ENCODE results near the gene SLX4IP.

DNA sequence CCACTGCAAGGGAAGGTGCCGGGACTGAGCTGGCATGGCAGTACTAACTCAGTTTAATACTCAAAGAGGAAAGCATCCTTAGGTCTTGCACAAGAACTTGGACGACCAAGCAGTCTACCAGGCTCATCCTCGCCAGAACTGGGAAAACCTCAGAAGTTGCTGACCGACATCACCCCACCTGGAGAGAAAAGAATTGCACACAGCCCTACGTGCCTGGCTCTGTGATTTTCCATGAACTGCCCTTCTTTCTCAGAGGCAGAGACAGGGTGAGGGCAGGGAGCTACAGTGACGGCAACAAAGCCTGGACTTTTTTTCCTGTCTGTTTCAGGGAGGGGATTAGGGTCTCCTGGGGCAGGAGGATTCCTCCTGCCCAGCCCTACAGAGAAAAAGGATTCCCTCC lies 230.7 kb downstream of the SLX4IP start:
- TF ChIP-seq, protein P1, sequence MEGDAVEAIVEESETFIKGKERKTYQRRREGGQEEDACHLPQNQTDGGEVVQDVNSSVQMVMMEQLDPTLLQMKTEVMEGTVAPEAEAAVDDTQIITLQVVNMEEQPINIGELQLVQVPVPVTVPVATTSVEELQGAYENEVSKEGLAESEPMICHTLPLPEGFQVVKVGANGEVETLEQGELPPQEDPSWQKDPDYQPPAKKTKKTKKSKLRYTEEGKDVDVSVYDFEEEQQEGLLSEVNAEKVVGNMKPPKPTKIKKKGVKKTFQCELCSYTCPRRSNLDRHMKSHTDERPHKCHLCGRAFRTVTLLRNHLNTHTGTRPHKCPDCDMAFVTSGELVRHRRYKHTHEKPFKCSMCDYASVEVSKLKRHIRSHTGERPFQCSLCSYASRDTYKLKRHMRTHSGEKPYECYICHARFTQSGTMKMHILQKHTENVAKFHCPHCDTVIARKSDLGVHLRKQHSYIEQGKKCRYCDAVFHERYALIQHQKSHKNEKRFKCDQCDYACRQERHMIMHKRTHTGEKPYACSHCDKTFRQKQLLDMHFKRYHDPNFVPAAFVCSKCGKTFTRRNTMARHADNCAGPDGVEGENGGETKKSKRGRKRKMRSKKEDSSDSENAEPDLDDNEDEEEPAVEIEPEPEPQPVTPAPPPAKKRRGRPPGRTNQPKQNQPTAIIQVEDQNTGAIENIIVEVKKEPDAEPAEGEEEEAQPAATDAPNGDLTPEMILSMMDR (IDR thresholded peaks at IDR 0.05; ENCODE audit: low read depth, low read length): no peak
- TF ChIP-seq POLR2A (IDR thresholded peaks at IDR 0.05; ENCODE audit: extremely low read depth, insufficient read length) (no peak), MYC (IDR thresholded peaks at IDR 0.05; ENCODE audit: low read depth, low read length) (no peak)
- TF ChIP-seq, protein P2, sequence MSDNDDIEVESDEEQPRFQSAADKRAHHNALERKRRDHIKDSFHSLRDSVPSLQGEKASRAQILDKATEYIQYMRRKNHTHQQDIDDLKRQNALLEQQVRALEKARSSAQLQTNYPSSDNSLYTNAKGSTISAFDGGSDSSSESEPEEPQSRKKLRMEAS (IDR thresholded peaks at IDR 0.05; ENCODE audit: low read depth, low read length): no peak
